PC-9 (cell line): ENCODE data around the gene LIMS2.

Experiments used
- CTCF ChIP-seq: fragments of 200-600 bp; sonication (generic); conservative IDR thresholded peaks from 2 replicates; pipeline ENCODE4 v1.6.1; 2017; ENCODE audit warnings: mixed run types, antibody characterized with exemption, mild to moderate bottlenecking, moderate library complexity
- EZH2 ChIP-seq: fragments of 200-600 bp; sonication (generic); IDR thresholded peaks from 2 replicates; pipeline ENCODE4 v1.8.0; 2017; ENCODE audit warnings: antibody characterized with exemption, low read depth

DNA sequence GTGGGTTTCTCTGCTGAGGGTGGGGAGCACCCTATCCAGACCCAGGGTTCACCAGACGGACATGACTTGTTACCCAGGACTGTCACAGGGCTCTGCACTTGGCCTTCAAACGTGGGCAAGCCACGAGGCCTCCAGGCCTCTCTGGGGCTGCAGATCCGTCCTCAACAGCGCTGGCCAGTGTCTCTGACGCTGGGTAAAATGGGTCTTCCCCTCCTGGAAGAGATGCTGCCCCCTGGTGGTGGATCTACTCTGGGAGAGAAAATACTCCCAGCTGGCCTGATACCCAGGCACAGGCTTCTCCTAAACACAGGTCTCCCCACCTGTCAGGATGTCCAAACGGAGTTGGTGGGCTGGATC, 25.7 kb downstream of the LIMS2 start:
- peak; percentile 97 for TF ChIP-seq CTCF
- no peak for TF ChIP-seq EZH2
